ENCODE data around the gene ZNF836. TPM values are rescaled to one million over a fixed set of nuclear protein-coding genes. Genes with fewer than 3 reads are reported as not detected.

Gene ZNF836
- polyA plus RNA-seq, 1 donor from 2014 or later, result 24.5 TPM

GRCh38 chr19:52120286-52120685 lies 51.1 kb downstream of the ZNF836 start:
- Histone ChIP-seq H3K4me3 (ENCODE audit: low read length) (no peak overlapping the region), H3K9me2 (ENCODE audit: insufficient read depth, low read length) (no peaks in the 10 kb centered on the region)
- TF ChIP-seq EP300 (conservative IDR thresholded peaks at IDR 0.05; ENCODE audit: poor library complexity, severe bottlenecking) (no peak), RAD21 (conservative IDR thresholded peaks at IDR 0.05) (no peak), EZH2 (IDR thresholded peaks at IDR 0.05; ENCODE audit: borderline replicate concordance, insufficient read depth, low read length, poor library complexity, severe bottlenecking) (no peak), REST (IDR thresholded peaks at IDR 0.05; ENCODE audit: borderline replicate concordance) (no peak)

GRCh38 chr19:52115526-52116053 lies 55.8 kb downstream of the ZNF836 start:
- Histone ChIP-seq H3K27ac (ENCODE audit: low read length) (no peak overlapping the region), H4K20me1 (ENCODE audit: insufficient read depth) (no peaks in the 10 kb centered on the region), H3K9ac (ENCODE audit: low read length) (no peak overlapping the region), H3F3A (ENCODE audit: insufficient read depth, low read length, poor library complexity, severe bottlenecking) (no peaks in the 10 kb centered on the region), H3K4me3 (ENCODE audit: low read length) (no peak overlapping the region), H3K4me2 (ENCODE audit: low read length) (no peak overlapping the region), H3K79me2 (replicated peaks; ENCODE audit: insufficient read depth, low read length) (no peaks in the 10 kb centered on the region), H3K36me3 (ENCODE audit: insufficient read depth, low read length) (peaks cover 67% of the 10 kb centered on the region), H3K9me3 (ENCODE audit: low read length) (peaks cover 71% of the 10 kb centered on the region), H3K9me2 (ENCODE audit: insufficient read depth, low read length) (no peaks in the 10 kb centered on the region), H2AFZ (ENCODE audit: low read depth, low read length) (no peak overlapping the region), H3K27me3 (ENCODE audit: insufficient read depth, low read depth, low read length) (no peaks in the 10 kb centered on the region)
- TF ChIP-seq REST (IDR thresholded peaks at IDR 0.05; ENCODE audit: borderline replicate concordance) (no peak), MXI1 (conservative IDR thresholded peaks at IDR 0.05; ENCODE audit: poor library complexity, severe bottlenecking) (no peak), SMC3 (conservative IDR thresholded peaks at IDR 0.05; ENCODE audit: poor library complexity) (no peak), POLR2AphosphoS5 (IDR thresholded peaks at IDR 0.05) (no peak), CTCF (IDR thresholded peaks at IDR 0.05; ENCODE audit: poor library complexity, severe bottlenecking) (no peak), TAF1 (IDR thresholded peaks at IDR 0.05; ENCODE audit: low read depth) (no peak), EZH2 (IDR thresholded peaks at IDR 0.05; ENCODE audit: borderline replicate concordance, insufficient read depth, low read length, poor library complexity, severe bottlenecking) (no peak), EP300 (conservative IDR thresholded peaks at IDR 0.05; ENCODE audit: poor library complexity, severe bottlenecking) (no peak), RAD21 (conservative IDR thresholded peaks at IDR 0.05) (no peak)

More at GRCh38 chr19:52120286-52120685, 51.1 kb downstream of the ZNF836 start:
- no peak overlapping the region for H2AFZ ChIP-seq (ENCODE audit: low read depth, low read length)
- H3K79me2 ChIP-seq (replicated peaks; ENCODE audit: insufficient read depth, low read length), result peaks cover 4% of the 10 kb centered on the region
- H3K36me3 ChIP-seq (ENCODE audit: insufficient read depth, low read length), result peaks cover 78% of the 10 kb centered on the region
- H3K4me2 ChIP-seq (ENCODE audit: low read length), result no peak overlapping the region
- no peaks in the 10 kb centered on the region for H3F3A ChIP-seq (ENCODE audit: insufficient read depth, low read length, poor library complexity, severe bottlenecking)
- H3K9ac ChIP-seq (ENCODE audit: low read length), result no peak overlapping the region
- H3K9me3 ChIP-seq (ENCODE audit: low read length), result peaks cover 45% of the 10 kb centered on the region
- no peak overlapping the region for H3K27ac ChIP-seq (ENCODE audit: low read length)
- H4K20me1 ChIP-seq (ENCODE audit: insufficient read depth), result no peaks in the 10 kb centered on the region
- H3K27me3 ChIP-seq (ENCODE audit: insufficient read depth, low read depth, low read length), result no peaks in the 10 kb centered on the region
